Spinal cord (tissue), 10 donors: ENCODE results near the gene NODAL. TPM values are rescaled to one million over a fixed set of nuclear protein-coding genes. Genes with fewer than 3 reads are reported as not detected.

Experiments used
- DNase-seq, 6 donors: peaks; one replicate each; pipeline versions ENCODE4 v3.0.0 to v3.0.0-alpha.2; 2013 to 2015; ENCODE audit warnings: low spot score in 6 of 6, low read depth in 4 of 6
- H3K27ac ChIP-seq: one replicate; pipeline ENCODE4 v1.5.1; 2013; ENCODE audit warnings: low read depth, low read length, control low read depth
- H3K27me3 ChIP-seq: one replicate; pipeline ENCODE4 v1.6.1; 2013; ENCODE audit warnings: low read length; ENCODE audit not compliant: control insufficient read depth, insufficient read depth
- H3K36me3 ChIP-seq: one replicate; pipeline ENCODE4 v1.6.1; 2013; ENCODE audit warnings: low read length; ENCODE audit not compliant: control insufficient read depth, insufficient read depth
- H3K4me1 ChIP-seq: one replicate; pipeline ENCODE4 v1.6.1; 2013; ENCODE audit warnings: low read length; ENCODE audit not compliant: control insufficient read depth, insufficient read depth
- H3K4me3 ChIP-seq: one replicate; pipeline ENCODE4 v1.5.1; 2013; ENCODE audit warnings: low read depth, low read length, control low read depth
- H3K9me3 ChIP-seq: one replicate; pipeline ENCODE4 v1.6.1; 2013; ENCODE audit warnings: low read length; ENCODE audit not compliant: control insufficient read depth, insufficient read depth
- WGBS: methylation state at CpG from one replicate; pipeline ENCODE4 v1.1.5; 2013; ENCODE audit warnings: missing lambda C conversion rate; ENCODE audit not compliant: insufficient coverage; 5-methylcytosine and 5-hydroxymethylcytosine counted together
- polyA plus RNA-seq, 2 donors: library from polyadenylated mRNA; unstranded; fragments of 120-200 nt; gene quantifications; one replicate each; pipeline ENCODE4 v1.2.1, GENCODE V29; 2013; ENCODE audit not compliant: insufficient read length in 2 of 2
- total RNA-seq, 2 donors: library from RNA; depleted of rRNA in 1 of 2; stranded (reverse); fragments of 120-200 nt in 1 of 2; fragments of >200 nt in 1 of 2; gene quantifications; one replicate each; pipeline versions ENCODE4 v1.2.3 to v1.2.4, GENCODE V29; 2013 to 2014
- donor health status: healthy.

NODAL gene
- total and polyA plus RNA-seq, 4 donors: 2.1 to 3.1 (median 2.4) TPM

DNA sequence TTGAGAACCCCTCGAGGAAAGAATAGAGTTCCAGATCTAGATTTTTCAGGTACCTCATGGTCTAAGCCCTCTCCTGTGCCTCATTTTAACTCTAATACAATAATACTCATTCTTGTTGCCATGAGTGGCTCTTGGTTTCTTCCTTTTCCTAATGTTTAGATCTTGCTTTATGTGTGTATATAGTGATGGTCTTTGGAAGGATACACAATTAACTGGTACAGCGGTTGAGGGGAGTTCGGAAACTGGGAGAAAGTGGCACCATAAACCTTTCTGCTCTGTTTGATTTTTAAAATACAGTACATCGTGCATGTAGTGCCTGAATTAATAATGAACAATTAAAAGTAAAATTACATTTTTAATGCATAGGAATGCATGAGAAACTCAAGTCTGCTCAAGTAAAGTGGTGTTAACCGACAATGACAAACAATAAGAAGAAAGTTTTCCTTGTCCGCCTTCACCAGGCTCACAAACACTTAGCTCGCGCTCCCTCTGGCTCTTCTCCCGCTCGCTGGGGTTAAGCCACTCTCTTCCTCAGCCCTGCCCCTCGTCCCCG is 37.9 kb downstream of the NODAL start:
- no peak for DNase-seq
- peak overlapping the region; percentile 79 for H3K27ac ChIP-seq
- H3K36me3 ChIP-seq: peaks cover 2% of the 10 kb centered on the region
- H3K9me3 ChIP-seq: no peaks in the 10 kb centered on the region
- peaks cover 21% of the 10 kb centered on the region for H3K4me1 ChIP-seq
- H3K27me3 ChIP-seq: no peaks in the 10 kb centered on the region
- WGBS: 5% methylated on average over 8 of the region's 12 CpGs
- H3K4me3 ChIP-seq: peak overlapping the region; percentile 85

DNA sequence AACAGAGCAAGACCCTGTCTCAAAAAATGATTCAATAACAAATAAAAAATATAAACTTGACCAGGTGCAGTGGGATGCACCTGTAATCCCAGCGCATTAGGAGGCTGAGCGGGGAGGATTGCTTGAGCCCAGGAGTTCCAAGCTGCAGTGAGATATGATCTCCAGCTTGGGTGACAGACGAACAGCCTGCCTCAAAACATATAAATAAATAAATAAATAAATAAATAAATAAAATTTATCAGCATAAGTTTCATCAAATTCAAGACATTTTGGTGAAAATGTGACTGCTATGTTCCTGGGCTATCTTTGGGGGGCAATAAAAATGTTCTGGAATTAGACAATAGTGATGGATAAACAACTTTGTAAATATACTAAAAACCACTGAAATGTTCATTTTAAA is 42.3 kb downstream of the NODAL start:
- Histone ChIP-seq H3K4me3 (no peak overlapping the region), H3K9me3 (no peaks in the 10 kb centered on the region), H3K27ac (no peak overlapping the region), H3K27me3 (no peaks in the 10 kb centered on the region), H3K36me3 (no peaks in the 10 kb centered on the region), H3K4me1 (peaks cover 2% of the 10 kb centered on the region)
- DNase-seq: no peak
- WGBS: no CpG with 5 or more reads among the region's 3 CpGs

- Histone ChIP-seq H3K36me3 (no peaks in the 10 kb centered on the region), H3K27me3 (no peaks in the 10 kb centered on the region), H3K9me3 (no peaks in the 10 kb centered on the region), H3K27ac (no peak overlapping the region), H3K4me1 (no peaks in the 10 kb centered on the region), H3K4me3 (no peak overlapping the region)
- 100% methylated on average over 1 of the region's 1 CpG for WGBS
- DNase-seq: no peak
Observed at GRCh38 chr10:70396140-70396539, 45.3 kb downstream of the NODAL start.

- Histone ChIP-seq H3K9me3 (no peaks in the 10 kb centered on the region), H3K27ac (no peak overlapping the region), H3K36me3 (no peaks in the 10 kb centered on the region), H3K27me3 (no peaks in the 10 kb centered on the region), H3K4me3 (no peak overlapping the region), H3K4me1 (no peaks in the 10 kb centered on the region)
- WGBS: 51% methylated on average over 3 of the region's 4 CpGs
- DNase-seq: no peak
Observed at GRCh38 chr10:70391654-70392053, 49.8 kb downstream of the NODAL start.

Other genes with a start within 250 kb of the NODAL start
- 100 to 1,000 TPM; 107 to 158 TPM for gene PPA1, start 208.3 kb downstream of the NODAL start, total RNA-seq
- gene PPA1, start 208.3 kb downstream of the NODAL start, polyA plus RNA-seq: 100 to 1,000 TPM; 151 to 175 TPM
- gene NPFFR1, start 157.7 kb downstream of the NODAL start, total RNA-seq: 1 to 10 TPM in 1 of 2 donors, under 1 TPM in 1; 0.50 to 1.8 TPM
- gene NPFFR1, start 157.7 kb downstream of the NODAL start, polyA plus RNA-seq: 1 to 10 TPM; 1.5 to 1.7 TPM
- 10 to 100 TPM in 1 of 2 donors, 1 to 10 TPM in 1; 7.4 to 13.9 TPM for gene LRRC20, start 59.1 kb downstream of the NODAL start, total RNA-seq
- gene LRRC20, start 59.1 kb downstream of the NODAL start, polyA plus RNA-seq: 10 to 100 TPM; 27.0 to 29.1 TPM
- gene EIF4EBP2, start 37.5 kb downstream of the NODAL start, total RNA-seq: 10 to 100 TPM; 47.6 to 58.4 TPM
- gene EIF4EBP2, start 37.5 kb downstream of the NODAL start, polyA plus RNA-seq: 10 to 100 TPM; 62.4 to 77.5 TPM
- 10 to 100 TPM; 10.0 to 26.3 TPM for gene PALD1, start 37.1 kb upstream of the NODAL start, total RNA-seq
- gene PALD1, start 37.1 kb upstream of the NODAL start, polyA plus RNA-seq: 10 to 100 TPM; 23.2 to 25.1 TPM
- under 1 TPM; 0.40 to 0.44 TPM for gene PRF1, start 161.1 kb upstream of the NODAL start, total RNA-seq
- gene PRF1, start 161.1 kb upstream of the NODAL start, polyA plus RNA-seq: under 1 TPM; 0.16 to 0.39 TPM
- gene ADAMTS14, start 230.8 kb upstream of the NODAL start, total RNA-seq: 1 to 10 TPM; 2.3 to 4.7 TPM
- 1 to 10 TPM; 2.0 to 4.7 TPM for gene ADAMTS14, start 230.8 kb upstream of the NODAL start, polyA plus RNA-seq